ENCODE data around the gene MVK.

The MVK gene

DNA sequence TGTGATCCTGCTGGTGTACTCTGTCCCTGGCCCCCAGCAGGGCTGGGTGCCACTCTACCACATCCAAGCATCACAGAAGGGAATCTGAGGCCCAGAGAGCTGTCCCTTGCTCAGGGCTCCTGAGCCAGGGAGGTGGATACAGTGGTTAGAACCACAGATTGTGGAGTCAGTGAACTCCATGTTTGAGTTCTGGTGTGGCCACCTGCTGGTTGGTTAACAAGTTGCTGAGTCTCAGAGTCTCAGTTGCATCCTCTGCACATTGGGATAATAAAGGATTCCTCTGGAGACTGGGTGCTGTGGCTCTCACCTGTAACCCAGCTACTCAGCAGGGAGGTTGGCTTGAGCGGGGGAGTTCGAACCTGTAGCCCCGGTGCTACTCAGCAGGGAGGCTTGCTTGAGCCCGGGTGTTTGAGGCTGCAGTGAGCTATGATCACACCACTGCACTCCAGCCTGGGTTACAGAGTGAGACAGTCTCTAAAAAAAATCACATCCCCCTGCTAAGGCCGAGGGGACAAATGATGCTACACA, 39.4 kb downstream of the MVK start:
- Histone ChIP-seq H3K9me3 (no peaks in the 10 kb centered on the region), H3K36me3 (no peaks in the 10 kb centered on the region), H3K27me3 (peaks cover 74% of the 10 kb centered on the region), H3K27ac (no peak overlapping the region), H3K4me1 (ENCODE audit: control insufficient read depth in 1 of 2, insufficient read depth in 1 of 2, low read depth in 1 of 2, low read length in 1 of 2) (no peaks in the 10 kb centered on the region), H3K4me3 (ENCODE audit: low read depth in 1 of 2, low read length in 1 of 2) (no peak overlapping the region)
- TF ChIP-seq, protein P1, sequence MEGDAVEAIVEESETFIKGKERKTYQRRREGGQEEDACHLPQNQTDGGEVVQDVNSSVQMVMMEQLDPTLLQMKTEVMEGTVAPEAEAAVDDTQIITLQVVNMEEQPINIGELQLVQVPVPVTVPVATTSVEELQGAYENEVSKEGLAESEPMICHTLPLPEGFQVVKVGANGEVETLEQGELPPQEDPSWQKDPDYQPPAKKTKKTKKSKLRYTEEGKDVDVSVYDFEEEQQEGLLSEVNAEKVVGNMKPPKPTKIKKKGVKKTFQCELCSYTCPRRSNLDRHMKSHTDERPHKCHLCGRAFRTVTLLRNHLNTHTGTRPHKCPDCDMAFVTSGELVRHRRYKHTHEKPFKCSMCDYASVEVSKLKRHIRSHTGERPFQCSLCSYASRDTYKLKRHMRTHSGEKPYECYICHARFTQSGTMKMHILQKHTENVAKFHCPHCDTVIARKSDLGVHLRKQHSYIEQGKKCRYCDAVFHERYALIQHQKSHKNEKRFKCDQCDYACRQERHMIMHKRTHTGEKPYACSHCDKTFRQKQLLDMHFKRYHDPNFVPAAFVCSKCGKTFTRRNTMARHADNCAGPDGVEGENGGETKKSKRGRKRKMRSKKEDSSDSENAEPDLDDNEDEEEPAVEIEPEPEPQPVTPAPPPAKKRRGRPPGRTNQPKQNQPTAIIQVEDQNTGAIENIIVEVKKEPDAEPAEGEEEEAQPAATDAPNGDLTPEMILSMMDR (IDR thresholded peaks at IDR 0.05) = no peak

DNA sequence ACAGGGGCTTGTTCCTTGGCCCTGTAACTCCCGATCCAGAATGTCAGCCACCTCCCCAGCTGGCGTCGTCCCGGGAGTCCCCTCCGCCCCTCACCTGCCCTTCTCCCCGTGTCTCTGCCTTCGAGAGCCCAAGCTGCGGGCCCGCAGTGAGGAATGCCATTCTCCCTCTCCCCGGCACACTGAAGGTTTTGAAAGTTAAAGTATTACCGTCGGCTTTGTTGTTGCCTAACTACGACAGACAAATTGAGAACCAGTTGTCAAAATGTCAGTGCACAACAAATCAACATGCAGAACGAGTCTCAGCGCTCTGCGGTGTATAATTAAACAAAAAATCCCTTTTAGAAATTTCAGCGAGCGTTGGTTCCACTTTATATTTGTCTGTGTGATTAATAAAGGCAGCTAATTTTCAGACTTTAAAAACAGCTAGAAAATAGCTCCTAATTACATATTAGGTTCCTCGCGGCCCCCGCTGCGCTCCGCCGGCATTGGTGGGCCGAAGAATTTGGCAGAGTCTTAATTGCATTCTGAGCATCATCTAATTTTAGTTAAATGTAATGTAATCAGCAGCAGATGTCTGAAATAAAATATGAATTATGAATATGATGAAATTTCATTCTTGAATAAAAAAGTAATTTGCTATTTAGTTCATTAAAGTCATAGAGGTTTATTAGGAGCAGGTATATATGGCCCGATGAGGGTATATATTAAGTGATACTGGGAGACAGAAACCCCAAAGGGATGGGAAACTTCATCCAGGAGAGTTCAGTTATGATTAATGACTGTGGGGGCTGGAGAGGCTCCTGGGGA, 40.3 kb downstream of the MVK start:
- Histone ChIP-seq H3K27ac (no peak overlapping the region), H3K27me3 (peaks cover 66% of the 10 kb centered on the region), H3K4me1 (ENCODE audit: control insufficient read depth in 1 of 2, insufficient read depth in 1 of 2, low read depth in 1 of 2, low read length in 1 of 2) (no peaks in the 10 kb centered on the region), H3K9me3 (no peaks in the 10 kb centered on the region), H3K36me3 (no peaks in the 10 kb centered on the region), H3K4me3 (ENCODE audit: low read depth in 1 of 2, low read length in 1 of 2) (no peak overlapping the region)
- TF ChIP-seq, protein P1 (IDR thresholded peaks at IDR 0.05) = no peak

DNA sequence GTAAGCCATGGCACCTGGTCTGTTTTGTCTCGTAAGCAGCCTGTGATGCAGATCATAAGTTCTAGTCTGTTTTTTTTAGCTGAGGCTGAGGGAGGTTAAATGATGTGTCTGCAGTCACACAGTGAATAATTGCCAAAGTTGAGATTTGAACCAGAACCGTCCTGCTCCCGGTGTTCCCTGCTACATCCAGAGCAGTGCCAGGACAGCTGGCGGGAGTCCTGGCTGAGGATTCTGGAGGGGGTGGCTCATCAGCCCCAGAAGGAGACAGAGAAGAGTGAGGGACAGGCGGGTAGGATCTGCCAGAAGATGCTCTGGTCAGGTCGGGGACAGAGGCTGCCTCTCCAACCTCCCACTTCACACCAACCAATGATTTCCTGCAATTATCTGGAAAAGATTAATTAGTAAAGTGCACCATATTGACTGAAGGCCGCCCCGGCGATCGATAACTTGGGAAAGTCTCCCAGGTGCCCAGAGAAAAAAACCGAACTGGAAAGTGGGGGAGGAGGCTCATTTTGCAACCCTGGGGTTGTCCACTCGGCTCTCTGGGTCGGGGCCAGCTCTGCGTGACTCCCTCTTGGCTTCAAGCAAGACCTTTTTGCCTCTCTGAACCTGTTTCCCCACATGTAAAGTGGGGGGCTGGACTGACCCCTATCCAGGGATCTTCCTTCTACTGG, 42.1 kb downstream of the MVK start:
- peaks cover 63% of the 10 kb centered on the region for H3K27me3 ChIP-seq
- no peaks in the 10 kb centered on the region for H3K4me1 ChIP-seq (ENCODE audit: control insufficient read depth in 1 of 2, insufficient read depth in 1 of 2, low read depth in 1 of 2, low read length in 1 of 2)
- H3K36me3 ChIP-seq = no peaks in the 10 kb centered on the region
- no peak overlapping the region for H3K27ac ChIP-seq
- H3K9me3 ChIP-seq = no peaks in the 10 kb centered on the region
- H3K4me3 ChIP-seq (ENCODE audit: low read depth in 1 of 2, low read length in 1 of 2) = no peak overlapping the region
- TF ChIP-seq, protein P1 (IDR thresholded peaks at IDR 0.05) = no peak

GRCh38 chr12:109617491-109617890, 43.9 kb downstream of the MVK start:
- H3K4me3 ChIP-seq (ENCODE audit: low read depth in 1 of 2, low read length in 1 of 2) = no peak overlapping the region
- H3K36me3 ChIP-seq = no peaks in the 10 kb centered on the region
- TF ChIP-seq, protein P1 (IDR thresholded peaks at IDR 0.05) = no peak
- H3K27me3 ChIP-seq = peaks cover 64% of the 10 kb centered on the region
- no peaks in the 10 kb centered on the region for H3K9me3 ChIP-seq
- no peaks in the 10 kb centered on the region for H3K4me1 ChIP-seq (ENCODE audit: control insufficient read depth in 1 of 2, insufficient read depth in 1 of 2, low read depth in 1 of 2, low read length in 1 of 2)
- no peak overlapping the region for H3K27ac ChIP-seq

DNA sequence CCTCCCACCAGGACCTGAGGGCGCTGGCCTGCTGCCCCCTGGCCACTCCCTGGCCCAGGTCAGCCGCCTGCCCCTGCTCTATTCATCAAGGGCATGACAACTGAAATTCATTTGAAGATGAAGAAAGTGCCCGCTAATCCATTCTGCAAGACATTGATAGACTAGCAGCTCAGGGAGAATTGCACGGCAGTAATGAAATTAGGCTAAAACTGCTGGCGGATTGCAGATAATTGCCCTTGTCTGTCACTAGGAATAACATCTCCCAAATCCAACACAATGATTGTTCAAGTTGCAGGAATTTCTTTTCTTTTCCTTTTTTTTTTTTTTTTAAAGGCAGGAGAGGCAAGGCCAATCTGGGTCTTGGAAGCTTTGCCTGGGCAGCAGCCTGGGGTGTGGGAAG, 44.5 kb downstream of the MVK start:
- Histone ChIP-seq H3K27me3 (peaks cover 64% of the 10 kb centered on the region), H3K4me3 (ENCODE audit: low read depth in 1 of 2, low read length in 1 of 2) (no peak overlapping the region), H3K27ac (no peak overlapping the region), H3K9me3 (no peaks in the 10 kb centered on the region), H3K36me3 (no peaks in the 10 kb centered on the region), H3K4me1 (ENCODE audit: control insufficient read depth in 1 of 2, insufficient read depth in 1 of 2, low read depth in 1 of 2, low read length in 1 of 2) (no peaks in the 10 kb centered on the region)
- TF ChIP-seq, protein P1 (IDR thresholded peaks at IDR 0.05) = no peak

Measured in neutrophil (primary cell).